ENCODE data around the gene H6PD.

Gene H6PD

GRCh38 chr1:9269078-9269501, 34.5 kb downstream of the H6PD start:
- TF ChIP-seq, protein P1, sequence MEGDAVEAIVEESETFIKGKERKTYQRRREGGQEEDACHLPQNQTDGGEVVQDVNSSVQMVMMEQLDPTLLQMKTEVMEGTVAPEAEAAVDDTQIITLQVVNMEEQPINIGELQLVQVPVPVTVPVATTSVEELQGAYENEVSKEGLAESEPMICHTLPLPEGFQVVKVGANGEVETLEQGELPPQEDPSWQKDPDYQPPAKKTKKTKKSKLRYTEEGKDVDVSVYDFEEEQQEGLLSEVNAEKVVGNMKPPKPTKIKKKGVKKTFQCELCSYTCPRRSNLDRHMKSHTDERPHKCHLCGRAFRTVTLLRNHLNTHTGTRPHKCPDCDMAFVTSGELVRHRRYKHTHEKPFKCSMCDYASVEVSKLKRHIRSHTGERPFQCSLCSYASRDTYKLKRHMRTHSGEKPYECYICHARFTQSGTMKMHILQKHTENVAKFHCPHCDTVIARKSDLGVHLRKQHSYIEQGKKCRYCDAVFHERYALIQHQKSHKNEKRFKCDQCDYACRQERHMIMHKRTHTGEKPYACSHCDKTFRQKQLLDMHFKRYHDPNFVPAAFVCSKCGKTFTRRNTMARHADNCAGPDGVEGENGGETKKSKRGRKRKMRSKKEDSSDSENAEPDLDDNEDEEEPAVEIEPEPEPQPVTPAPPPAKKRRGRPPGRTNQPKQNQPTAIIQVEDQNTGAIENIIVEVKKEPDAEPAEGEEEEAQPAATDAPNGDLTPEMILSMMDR (IDR thresholded peaks at IDR 0.05; ENCODE audit: low read depth, low read length, missing control alignments) = no peak
- DNase-seq (ENCODE audit: low read depth) = no peak
- H3K4me3 ChIP-seq (ENCODE audit: low read depth, low read length) = no peak overlapping the region

DNA sequence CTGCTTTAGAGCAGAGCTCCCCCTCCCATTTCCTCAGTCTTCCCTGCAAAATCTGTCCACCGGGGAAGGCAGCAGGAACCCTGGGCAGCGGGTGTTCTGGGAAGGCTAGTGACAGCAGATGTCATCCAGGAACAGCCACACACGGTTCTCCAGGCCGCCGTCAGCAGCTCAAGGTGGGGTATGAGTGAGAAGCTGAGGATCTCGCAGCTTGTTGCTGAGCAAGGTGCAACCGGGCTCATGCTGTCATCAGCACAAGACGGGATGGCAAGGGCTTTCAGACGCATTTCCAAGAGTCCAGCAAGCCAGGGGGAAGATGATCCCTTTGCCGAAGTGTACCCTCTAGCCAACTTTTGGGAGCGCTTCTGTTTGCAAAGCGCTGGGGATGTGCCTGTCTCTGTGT, 35.1 kb downstream of the H6PD start:
- DNase-seq (ENCODE audit: low read depth) = no peak
- no peak overlapping the region for H3K4me3 ChIP-seq (ENCODE audit: low read depth, low read length)
- TF ChIP-seq, protein P1 (IDR thresholded peaks at IDR 0.05; ENCODE audit: low read depth, low read length, missing control alignments) = no peak

DNA sequence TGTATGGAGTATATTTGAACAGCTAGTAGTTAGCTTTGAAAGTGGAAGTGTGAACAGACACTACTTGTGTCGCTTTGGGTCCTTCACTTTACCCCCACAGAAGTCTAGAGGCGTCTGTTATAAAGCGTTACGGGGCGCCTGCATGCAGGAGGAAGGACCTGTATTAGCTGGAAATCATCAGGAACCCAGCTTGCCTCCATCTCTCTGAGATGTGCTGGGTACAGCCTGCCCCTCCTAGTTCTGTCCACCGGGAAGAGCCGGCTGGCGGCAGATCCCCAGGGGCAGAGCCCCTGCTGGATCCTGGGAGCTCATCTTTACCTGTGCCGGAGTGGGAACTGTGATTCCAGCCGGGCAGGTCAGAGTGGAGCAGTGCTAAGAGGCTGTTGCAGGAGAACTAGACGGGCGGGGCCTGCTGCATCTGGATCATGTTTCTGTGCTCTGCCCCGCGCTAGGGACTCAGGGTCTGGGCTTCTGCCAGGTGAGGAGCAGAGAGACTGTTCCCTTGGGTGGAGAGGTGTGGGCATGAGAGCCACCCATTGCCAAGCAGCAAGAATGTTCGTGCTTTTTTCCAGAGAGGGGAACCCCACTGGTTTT, 35.8 kb downstream of the H6PD start:
- TF ChIP-seq, protein P1 (IDR thresholded peaks at IDR 0.05; ENCODE audit: low read depth, low read length, missing control alignments) = no peak
- H3K4me3 ChIP-seq (ENCODE audit: low read depth, low read length) = no peak overlapping the region
- DNase-seq (ENCODE audit: low read depth) = no peak

DNA sequence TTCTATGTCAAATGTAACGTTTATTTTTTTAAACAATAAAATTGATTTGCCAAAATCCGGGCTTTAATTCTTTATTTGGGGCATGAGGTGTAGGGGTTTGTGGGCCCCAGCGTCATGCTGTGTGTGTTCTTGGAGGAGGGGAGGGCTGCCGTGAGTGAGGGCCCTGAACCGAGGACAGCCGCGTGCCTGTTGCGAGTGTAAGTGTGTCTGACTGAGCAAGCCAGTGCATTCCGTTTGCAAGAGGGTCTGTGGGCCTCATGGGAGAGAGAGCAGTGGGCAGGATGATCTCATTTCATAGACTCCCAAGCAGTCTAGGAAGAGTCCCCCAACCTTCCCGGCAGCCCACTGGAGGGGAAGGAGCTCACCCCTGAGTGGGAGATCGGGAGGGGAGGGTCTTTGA, 36.7 kb downstream of the H6PD start:
- TF ChIP-seq, protein P1 (IDR thresholded peaks at IDR 0.05; ENCODE audit: low read depth, low read length, missing control alignments) = no peak
- no peak overlapping the region for H3K4me3 ChIP-seq (ENCODE audit: low read depth, low read length)
- DNase-seq (ENCODE audit: low read depth) = no peak

DNA sequence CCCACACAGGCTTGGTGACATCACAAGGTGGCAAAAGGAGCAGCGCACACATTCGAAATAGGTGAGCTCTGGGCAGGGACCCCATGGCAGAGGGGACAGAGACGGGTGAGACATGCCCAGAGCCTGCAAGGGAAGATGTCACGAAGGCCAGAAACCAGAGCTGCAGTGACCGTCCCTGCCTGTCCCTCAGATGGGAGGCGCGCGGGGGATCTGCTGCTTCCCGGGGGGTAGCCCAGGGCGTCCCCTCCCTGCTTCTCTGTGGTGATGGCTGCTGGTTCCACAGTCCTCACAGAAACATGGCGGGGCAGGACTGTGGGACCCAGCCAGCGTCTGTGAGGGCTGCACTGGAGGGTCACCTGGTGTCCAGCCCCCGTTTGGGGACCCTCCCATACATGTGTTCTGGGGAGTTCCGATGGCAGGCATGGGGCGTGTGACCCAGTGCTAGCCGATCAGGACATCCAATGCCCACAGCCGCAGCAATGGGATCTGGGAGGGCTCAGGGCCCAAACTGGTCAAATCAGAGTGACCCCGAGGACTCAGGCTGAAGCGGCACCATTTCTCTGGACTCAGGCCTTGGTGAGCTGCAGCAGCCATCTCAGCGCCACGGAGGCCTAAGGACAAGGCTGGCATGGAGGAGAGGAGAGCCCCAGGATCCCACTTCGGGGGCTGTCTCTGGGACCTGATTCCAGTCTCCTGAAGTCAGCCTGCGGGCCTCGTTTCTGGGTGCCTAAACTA, 37.5 kb downstream of the H6PD start:
- H3K4me3 ChIP-seq (ENCODE audit: low read depth, low read length) = no peak overlapping the region
- no peak for DNase-seq (ENCODE audit: low read depth)
- TF ChIP-seq, protein P1 (IDR thresholded peaks at IDR 0.05; ENCODE audit: low read depth, low read length, missing control alignments) = no peak

- TF ChIP-seq, protein P1 (IDR thresholded peaks at IDR 0.05; ENCODE audit: low read depth, low read length, missing control alignments) = no peak
- no peak for DNase-seq (ENCODE audit: low read depth)
Measured at GRCh38 chr1:9273177-9273576, 38.6 kb downstream of the H6PD start.

GRCh38 chr1:9275161-9275560, 40.6 kb downstream of the H6PD start:
- TF ChIP-seq, protein P1 (IDR thresholded peaks at IDR 0.05; ENCODE audit: low read depth, low read length, missing control alignments) = no peak
- no peak overlapping the region for H3K4me3 ChIP-seq (ENCODE audit: low read depth, low read length)
- no peak for DNase-seq (ENCODE audit: low read depth)

More at GRCh38 chr1:9273177-9273576, 38.6 kb downstream of the H6PD start:
- no peak overlapping the region for H3K4me3 ChIP-seq (ENCODE audit: low read depth, low read length)
